ENCODE data around the gene AP1S1.
"Not testable (repeated sequence)": the region's sequence is repeated elsewhere in the genome, so short reads cannot be mapped to it uniquely, and the experiment has no call there.

AP1S1 gene

DNA sequence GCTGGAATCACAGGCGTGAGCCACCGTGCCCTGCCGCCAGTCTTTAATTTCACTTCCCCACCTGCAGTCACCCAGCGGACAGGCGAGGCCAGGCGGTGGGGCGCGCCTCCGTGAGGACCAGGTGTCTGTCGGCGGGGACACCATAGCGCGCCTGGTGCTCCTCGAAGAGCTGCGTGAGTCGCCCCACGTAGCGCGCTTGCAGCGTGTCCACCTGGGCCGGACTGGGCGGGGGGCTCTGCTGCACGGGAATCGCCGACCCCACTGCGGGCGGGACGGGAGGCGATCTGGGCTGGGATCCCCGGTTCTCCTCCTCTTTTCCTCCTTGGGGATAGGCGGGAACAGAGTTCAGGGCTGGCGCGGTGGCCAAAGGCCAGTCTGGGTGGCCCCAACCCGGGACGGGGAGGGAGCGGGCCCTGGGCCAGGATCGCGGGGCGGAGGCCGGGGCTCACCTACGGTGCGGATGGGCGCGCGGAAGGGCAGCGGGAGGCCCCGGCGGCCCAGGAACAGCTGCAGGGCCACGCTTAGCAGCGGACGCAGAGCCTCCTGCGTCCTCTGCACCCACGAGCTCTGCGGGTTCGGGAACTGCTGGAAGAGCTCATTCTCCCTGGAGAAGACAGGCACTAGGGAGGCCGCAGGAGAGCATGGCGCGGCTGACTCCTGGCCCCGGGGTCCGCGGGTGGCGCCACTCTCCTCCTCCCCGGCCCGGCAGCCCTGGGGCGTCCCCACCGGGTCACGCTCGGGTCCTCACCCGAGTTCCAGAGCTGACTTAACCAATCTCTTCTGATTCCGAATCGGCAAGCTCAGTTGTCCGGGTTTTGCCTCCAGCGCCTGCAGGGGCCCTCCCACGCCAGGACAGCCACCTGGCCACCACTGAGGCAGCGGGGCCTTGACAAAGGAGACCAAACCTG is 47.7 kb downstream of the AP1S1 start:
- DNase-seq (ENCODE audit: low read depth) = no peak

DNA sequence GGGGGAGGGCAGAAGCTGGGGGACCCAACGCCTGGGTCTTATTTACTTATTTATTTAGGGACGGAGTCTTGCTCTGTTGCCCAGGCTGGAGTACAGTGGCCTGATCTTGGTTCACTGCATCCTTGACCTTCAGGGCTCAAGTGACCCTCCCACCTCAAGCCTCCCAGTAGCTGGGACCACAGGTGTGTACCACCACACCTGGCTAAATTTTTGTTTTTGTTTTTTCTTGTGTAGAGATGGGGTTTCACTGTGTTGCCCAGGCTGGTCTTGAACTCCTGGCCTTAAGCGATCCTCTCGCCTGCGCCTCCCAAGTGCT is 48.3 kb downstream of the AP1S1 start:
- DNase-seq (ENCODE audit: low read depth) = no peak

DNA sequence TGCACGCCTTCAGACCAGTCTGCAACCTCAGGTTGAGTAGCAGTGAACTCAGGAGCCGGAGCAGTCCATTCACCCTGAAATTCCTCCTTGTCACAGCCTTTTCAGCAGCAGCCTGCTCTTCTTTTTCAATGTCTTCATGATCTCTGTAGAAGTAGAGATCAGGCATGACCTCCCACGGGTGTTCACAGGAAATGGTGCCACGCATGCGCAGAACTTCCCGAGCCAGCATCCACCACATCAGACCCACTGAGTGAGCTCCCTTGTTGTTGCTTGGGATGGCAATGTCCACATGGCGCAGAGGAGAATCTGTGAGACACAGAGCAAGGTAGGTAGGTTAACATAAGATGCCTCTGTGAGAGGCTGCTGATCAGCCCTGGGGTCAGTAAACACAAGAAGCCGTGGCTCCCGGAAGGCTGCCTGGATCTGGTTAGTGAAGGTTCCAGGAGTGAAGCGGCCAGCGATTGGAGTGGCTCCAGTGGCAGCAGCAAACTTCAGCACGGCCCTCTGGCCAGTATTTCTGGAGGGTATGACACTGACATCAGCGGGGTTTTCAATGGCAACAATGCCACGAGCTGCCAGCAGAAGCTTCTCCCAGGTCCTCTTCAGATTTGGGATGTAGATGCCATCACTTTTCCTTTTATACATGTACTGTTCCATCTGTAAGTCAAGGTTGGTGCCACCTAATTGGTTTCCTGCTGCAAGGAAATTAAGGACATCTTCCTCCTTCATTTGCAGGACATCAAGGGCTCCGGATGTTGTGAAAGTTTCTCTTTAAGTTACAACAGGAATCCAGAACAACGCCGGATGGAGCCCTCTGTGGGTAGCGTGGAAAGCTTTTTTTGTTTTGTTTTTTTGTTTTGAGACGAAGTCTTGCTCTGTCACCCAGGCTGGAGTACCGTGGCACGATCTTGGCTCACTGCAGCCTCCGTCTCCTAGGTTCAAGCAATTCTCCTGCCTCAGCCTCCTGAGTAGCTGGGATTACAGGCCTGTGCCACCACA is 49.8 kb downstream of the AP1S1 start:
- not testable (repeated sequence) for DNase-seq (ENCODE audit: low read depth)

DNA sequence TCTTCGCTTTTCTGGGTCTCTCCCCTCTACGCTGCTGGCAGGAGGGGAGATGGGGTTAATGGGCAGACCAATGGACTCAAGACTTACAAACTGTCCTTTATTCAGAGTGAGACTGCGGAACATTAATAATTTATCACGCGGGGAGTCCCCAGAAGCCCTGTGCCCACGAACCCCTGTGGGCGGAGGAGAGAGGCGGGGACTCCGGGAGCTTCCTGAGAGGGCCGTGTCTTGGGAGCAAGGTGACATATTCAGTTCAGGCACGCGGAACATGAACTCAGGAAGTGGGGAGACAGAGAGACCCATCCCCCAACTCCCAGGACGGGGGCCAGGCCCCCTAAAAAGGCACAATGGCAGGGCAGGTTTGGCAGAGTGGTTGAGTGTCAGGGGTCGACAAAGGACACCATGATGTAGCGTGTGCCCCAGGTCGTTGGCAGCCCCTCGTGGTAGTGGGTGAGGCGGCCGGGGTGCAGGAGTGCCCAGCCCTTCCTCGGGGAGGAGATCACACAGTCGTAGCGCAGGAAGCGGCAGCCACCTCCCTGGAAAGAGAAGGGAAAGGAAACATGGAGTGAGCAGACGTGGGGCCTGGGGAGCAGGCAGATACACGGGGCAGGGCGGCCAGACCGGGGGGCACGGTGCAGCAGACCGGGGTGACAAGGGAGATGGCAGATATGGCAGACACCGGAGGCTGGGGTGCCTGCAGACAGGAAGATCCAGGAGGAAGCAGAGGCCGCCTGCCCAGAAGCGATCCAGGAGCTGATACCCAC is 51.8 kb downstream of the AP1S1 start:
- no peak for DNase-seq (ENCODE audit: low read depth)

DNA sequence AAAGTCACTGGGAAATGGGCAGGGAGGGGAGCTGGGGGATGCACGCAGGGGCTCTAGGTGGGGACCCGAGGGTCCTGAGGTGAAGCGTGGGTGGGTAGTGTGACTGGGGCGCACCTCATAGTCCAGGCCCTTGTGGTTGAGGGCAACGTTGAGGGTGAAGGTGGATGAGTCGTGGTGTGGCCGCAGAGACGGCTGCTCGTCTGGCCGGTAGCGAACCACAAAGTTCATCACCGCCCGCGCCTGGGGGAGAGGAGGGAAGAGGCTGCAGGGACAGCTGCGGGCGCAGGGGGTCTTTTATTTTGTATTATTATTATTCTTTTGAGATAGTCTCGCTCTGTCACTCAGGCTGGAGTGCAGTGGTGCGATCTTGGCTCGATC is 52.4 kb downstream of the AP1S1 start:
- DNase-seq (ENCODE audit: low read depth) = no peak

DNA sequence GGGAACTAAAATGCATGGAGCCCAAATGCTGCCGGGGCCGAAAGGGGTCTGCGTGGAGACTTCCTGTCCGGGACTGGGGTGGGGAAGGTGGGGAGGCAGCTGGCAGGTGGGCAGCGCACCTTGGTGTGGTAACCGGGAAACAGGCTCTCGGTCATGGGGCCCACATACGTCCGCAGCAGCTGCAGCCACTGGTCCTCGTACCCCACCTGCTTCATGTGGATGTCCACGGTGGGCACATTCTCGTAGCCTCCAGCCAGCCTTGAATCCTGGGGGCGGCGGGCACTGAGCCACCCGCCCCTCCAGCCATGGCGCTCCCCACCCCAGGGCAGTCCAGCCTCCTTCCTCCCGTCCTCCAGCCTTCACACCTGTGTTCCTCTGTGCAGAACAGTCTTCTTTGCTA is 53.2 kb downstream of the AP1S1 start:
- DNase-seq (ENCODE audit: low read depth) = no peak

DNA sequence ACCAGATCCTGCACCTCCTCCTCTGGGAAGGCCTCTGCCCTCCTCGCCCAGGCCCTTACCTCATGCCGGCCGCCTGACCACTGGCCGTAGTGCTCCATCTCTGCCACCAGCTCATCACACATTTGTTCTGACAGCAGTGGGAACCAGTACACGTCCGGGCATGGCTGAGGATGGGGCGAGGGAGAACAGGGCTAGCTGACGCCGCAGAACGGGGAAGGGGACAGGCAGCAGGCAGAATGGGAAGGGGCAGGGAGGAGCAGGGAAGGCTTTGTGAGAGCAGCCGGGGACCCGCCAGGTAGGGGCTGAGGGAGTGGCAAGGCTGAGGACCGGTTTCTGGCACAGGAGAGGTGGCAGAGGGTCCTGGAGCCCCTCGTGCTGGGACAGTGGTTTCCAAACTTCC is 54.5 kb downstream of the AP1S1 start:
- DNase-seq (ENCODE audit: low read depth) = no peak

DNA sequence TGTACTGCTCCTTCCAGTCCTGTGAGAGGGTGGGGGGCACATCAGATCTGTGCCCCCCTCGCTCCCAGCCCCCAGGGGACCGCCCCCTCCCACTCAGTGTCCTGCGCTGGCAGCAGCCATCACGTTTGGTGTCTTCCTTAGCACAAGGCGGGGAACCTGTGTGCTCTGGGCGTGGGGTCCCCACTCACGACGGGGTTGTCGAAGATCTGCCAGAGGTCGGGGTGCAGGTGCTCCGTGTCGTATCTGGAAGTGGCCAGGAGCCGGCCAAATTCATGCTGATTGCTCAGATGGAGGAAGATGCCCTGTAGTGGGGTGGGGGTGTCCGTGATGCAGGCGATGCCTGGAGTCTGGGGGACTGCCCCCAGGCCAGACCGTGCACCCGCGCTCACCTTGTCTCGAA is 55.9 kb downstream of the AP1S1 start:
- no peak for DNase-seq (ENCODE audit: low read depth)

Measured in activated T-cell treated with anti-CD3 and anti-CD28 coated beads for 24 hours (primary cell).